Measurements from ENCODE around the gene STIL. TPM values are rescaled to one million over a fixed set of nuclear protein-coding genes. Genes with fewer than 3 reads are reported as not detected.
A peak's percentile ranks its signal among the peaks of the same experiment; 100 is the strongest.

The STIL gene
- total RNA-seq, 2 donors from 2014 or later = 39.3 to 48.0 TPM

DNA sequence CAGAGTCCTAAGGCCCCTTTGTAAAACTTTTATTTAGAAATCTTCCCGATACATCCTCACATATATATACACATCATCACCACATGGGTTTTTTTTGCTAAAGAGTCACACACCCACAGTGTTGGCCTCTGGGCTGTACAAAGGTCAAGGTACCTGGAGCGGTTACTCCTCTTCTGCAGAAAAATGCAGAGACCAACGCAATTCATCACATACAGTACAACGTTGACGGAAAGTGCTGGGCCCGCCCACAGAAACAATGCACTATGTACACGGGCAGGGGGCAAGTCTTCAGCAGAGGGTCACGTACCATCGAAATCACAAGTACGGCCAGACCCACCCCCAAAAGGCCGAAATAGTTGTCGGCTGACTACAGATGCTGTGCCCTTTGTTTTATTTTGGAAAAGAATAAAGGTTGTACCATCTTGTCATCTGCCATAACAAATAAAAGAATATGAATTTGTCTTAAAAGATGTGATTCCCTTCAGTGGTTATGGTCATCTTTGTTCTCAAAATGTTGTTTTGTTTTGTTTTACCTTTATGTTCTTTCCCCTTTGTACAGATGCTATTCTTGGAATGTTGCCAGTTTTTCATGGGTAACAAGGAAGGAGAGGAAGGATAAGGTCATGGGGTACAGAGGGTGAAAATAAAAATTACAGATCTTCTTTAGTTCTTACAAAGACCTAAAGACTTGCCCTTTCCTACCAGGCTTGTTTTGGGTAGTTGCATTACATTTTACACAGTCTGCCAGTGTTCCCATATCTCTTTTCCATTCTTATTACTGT lies 97.5 kb downstream of the STIL start:
- Histone ChIP-seq H3K9ac (ENCODE audit: extremely low read depth, low read length, poor library complexity, severe bottlenecking) (no peak overlapping the region), H3K27ac (ENCODE audit: low read depth, low read length) (no peak overlapping the region), H3K4me1 (ENCODE audit: control insufficient read depth, insufficient read depth, low read length) (no peaks in the 10 kb centered on the region), H3K36me3 (ENCODE audit: control insufficient read depth, insufficient read depth, low read length) (no peaks in the 10 kb centered on the region), H3K27me3 (ENCODE audit: control insufficient read depth, insufficient read depth, low read length, poor library complexity, severe bottlenecking) (peaks cover 30% of the 10 kb centered on the region), H3K9me3 (ENCODE audit: control insufficient read depth, low read length) (no peaks in the 10 kb centered on the region), H3K4me3 (ENCODE audit: low read length) (no peak overlapping the region)
- no peaks in the 10 kb centered on the region for H3K9me3 Mint-ChIP-seq
- H3K4me1 Mint-ChIP-seq = no peaks in the 10 kb centered on the region
- peaks cover 29% of the 10 kb centered on the region for H3K27me3 Mint-ChIP-seq (ENCODE audit: insufficient read depth)
- no peaks in the 10 kb centered on the region for H3K36me3 Mint-ChIP-seq (ENCODE audit: low read depth)
- no peak overlapping the region for H3K4me3 Mint-ChIP-seq
- 95 to 97% methylated on average over 9 to 12 of the region's 12 CpGs for WGBS, 2 experiments (ENCODE audit: insufficient coverage in 1 of 2, insufficient read length in 1 of 2)
- H3K27ac Mint-ChIP-seq = no peak overlapping the region
- peak; percentile 18 for DNase-seq
- TF ChIP-seq CTCF (conservative IDR thresholded peaks at IDR 0.05) = no peak

GRCh38 chr1:47215713-47216112 lies 98.2 kb downstream of the STIL start:
- DNase-seq = peak; percentile 39
- Histone ChIP-seq H3K27me3 (ENCODE audit: control insufficient read depth, insufficient read depth, low read length, poor library complexity, severe bottlenecking) (peaks cover 22% of the 10 kb centered on the region), H3K4me3 (ENCODE audit: low read length) (no peak overlapping the region), H3K9ac (ENCODE audit: extremely low read depth, low read length, poor library complexity, severe bottlenecking) (no peak overlapping the region), H3K36me3 (ENCODE audit: control insufficient read depth, insufficient read depth, low read length) (no peaks in the 10 kb centered on the region), H3K9me3 (ENCODE audit: control insufficient read depth, low read length) (no peaks in the 10 kb centered on the region), H3K27ac (ENCODE audit: low read depth, low read length) (no peak overlapping the region), H3K4me1 (ENCODE audit: control insufficient read depth, insufficient read depth, low read length) (no peaks in the 10 kb centered on the region)
- Mint-ChIP-seq H3K27me3 (ENCODE audit: insufficient read depth) (peaks cover 29% of the 10 kb centered on the region), H3K27ac (no peak overlapping the region), H3K36me3 (ENCODE audit: low read depth) (no peaks in the 10 kb centered on the region), H3K4me1 (no peaks in the 10 kb centered on the region), H3K9me3 (no peaks in the 10 kb centered on the region), H3K4me3 (no peak overlapping the region)
- TF ChIP-seq CTCF (conservative IDR thresholded peaks at IDR 0.05) = no peak
- WGBS, 2 experiments (ENCODE audit: insufficient coverage in 1 of 2, insufficient read length in 1 of 2) = 87% methylated on average over 4 of the region's 4 CpGs

GRCh38 chr1:47214549-47214948 lies 99.4 kb downstream of the STIL start:
- Histone ChIP-seq H3K4me1 (ENCODE audit: control insufficient read depth, insufficient read depth, low read length) (no peaks in the 10 kb centered on the region), H3K36me3 (ENCODE audit: control insufficient read depth, insufficient read depth, low read length) (no peaks in the 10 kb centered on the region), H3K9ac (ENCODE audit: extremely low read depth, low read length, poor library complexity, severe bottlenecking) (no peak overlapping the region), H3K9me3 (ENCODE audit: control insufficient read depth, low read length) (no peaks in the 10 kb centered on the region), H3K4me3 (ENCODE audit: low read length) (no peak overlapping the region), H3K27ac (ENCODE audit: low read depth, low read length) (no peak overlapping the region), H3K27me3 (ENCODE audit: control insufficient read depth, insufficient read depth, low read length, poor library complexity, severe bottlenecking) (peaks cover 22% of the 10 kb centered on the region)
- Mint-ChIP-seq H3K9me3 (no peaks in the 10 kb centered on the region), H3K4me1 (no peaks in the 10 kb centered on the region), H3K4me3 (no peak overlapping the region), H3K27me3 (ENCODE audit: insufficient read depth) (peaks cover 38% of the 10 kb centered on the region), H3K36me3 (ENCODE audit: low read depth) (no peaks in the 10 kb centered on the region), H3K27ac (no peak overlapping the region)
- DNase-seq = no peak
- 91 to 94% methylated on average over 2 to 3 of the region's 3 CpGs for WGBS, 2 experiments (ENCODE audit: insufficient coverage in 1 of 2, insufficient read length in 1 of 2)
- no peak for TF ChIP-seq CTCF (conservative IDR thresholded peaks at IDR 0.05)

Measured in endodermal cell (in vitro differentiated cells).